Measurements from ENCODE around the gene CD48. TPM values are rescaled to one million over a fixed set of nuclear protein-coding genes. Genes with fewer than 3 reads are reported as not detected.

CD48 gene
- total and polyA plus RNA-seq, 2 donors (not counting 1 experiment from before 2014, with no cell fraction given), result 252 to 428 TPM

GRCh38 chr1:160646711-160647328 lies 64.8 kb downstream of the CD48 start, which contains the start of gene SLAMF1:
Gene SLAMF1 (minus strand): TSS chr1:160647044. CDS start chr1:160646945, 99 bp downstream.
- H3K4me1 ChIP-seq (ENCODE audit: control insufficient read depth in 2 of 2, insufficient read depth in 2 of 2, low read length in 2 of 2), result peaks cover 71 to 85% of the 10 kb centered on the region in 2 donors
- peaks cover 99% of the 10 kb centered on the region for H3K79me2 ChIP-seq (ENCODE audit: control insufficient read depth, insufficient read depth, low read length)
- Mint-ChIP-seq H3K27ac (peak within 1 kb of the TSS; percentile 91), H3K4me1 (peaks cover 88% of the 10 kb centered on the region), H3K27me3 (no peaks in the 10 kb centered on the region), H3K4me3 (peak within 1 kb of the TSS; percentile 93), H3K9me3 (ENCODE audit: insufficient read depth) (peaks cover 4% of the 10 kb centered on the region)
- peak within 1 kb of the TSS; percentile 56 to 86 (median 78) for H3K4me3 ChIP-seq (ENCODE audit: control extremely low read depth in 1 of 5, extremely low read depth in 1 of 5, insufficient read depth in 1 of 5, low read depth in 2 of 5, low read length in 4 of 5)
- H3K4me2 ChIP-seq (replicated peaks; ENCODE audit: low read depth, low read length, poor library complexity, severe bottlenecking), result peak within 1 kb of the TSS; percentile 79
- TF ChIP-seq EZH2 (IDR thresholded peaks at IDR 0.05; ENCODE audit: borderline replicate concordance, insufficient read depth, low read depth, low read length, poor library complexity, severe bottlenecking) (no peak), CTCF (IDR thresholded peaks at IDR 0.05) (no peak)
- H3K27ac ChIP-seq (ENCODE audit: low read length in 2 of 2), result peak within 1 kb of the TSS; percentile 73 to 93
- WGBS (ENCODE audit: insufficient coverage), result 11% methylated on average over 11 of the region's 11 CpGs
- peaks cover 0 to 8% of the 10 kb centered on the region in 2 experiments for H3K36me3 ChIP-seq (replicated peaks in 1 of 2; ENCODE audit: control extremely low read depth in 1 of 2, control insufficient read depth in 1 of 2, extremely low read depth in 1 of 2, insufficient read depth in 2 of 2, low read length in 1 of 2)
- DNase-seq (peak; percentile 72), ATAC-seq (ENCODE audit: low read depth) (peak; percentile 70)
- intact Hi-C loops (cut with micrococcal nuclease), result loop anchor here (1.0 to 2.0 kb wide), 3 partner anchors 9 to 64 kb away; partner anchors contain the start of gene CD48
- no peaks in the 10 kb centered on the region for H3K27me3 ChIP-seq (replicated peaks in 1 of 4; ENCODE audit: control extremely low read depth in 1 of 4, control insufficient read depth in 3 of 4, insufficient read depth in 4 of 4, low read length in 3 of 4)
- no peaks in the 10 kb centered on the region for H3K9me3 ChIP-seq (ENCODE audit: control extremely low read depth in 1 of 3, control insufficient read depth in 2 of 3, insufficient read depth in 1 of 3, low read length in 2 of 3)
- peak within 1 kb of the TSS; percentile 59 for H2AFZ ChIP-seq (ENCODE audit: insufficient read depth, low read depth, low read length, poor library complexity, severe bottlenecking)
- POLR2A ChIA-PET, result interaction anchor here (0.6 to 1.6 kb wide), 5 partner anchors 13 to 150 kb away, joined by 3 to 4 read pairs (median 3); partner anchors contain the start of gene LY9
- CTCF ChIA-PET, result interaction anchor here (0.7 to 3.3 kb wide), 15 partner anchors 11 to 519 kb away, joined by 3 to 35 read pairs (median 4); partner anchors contain the start of gene PPOX
- H3K9ac ChIP-seq (ENCODE audit: low read length), result peak within 1 kb of the TSS; percentile 76
- no peaks in the 10 kb centered on the region for H4K20me1 ChIP-seq (ENCODE audit: control insufficient read depth, insufficient read depth, low read length, poor library complexity, severe bottlenecking)

GRCh38 chr1:160646180-160646579 lies 65.4 kb downstream of the CD48 start:
- DNase-seq, result no peak
- Mint-ChIP-seq H3K4me3 (peak overlapping the region; percentile 93), H3K27me3 (no peaks in the 10 kb centered on the region), H3K9me3 (ENCODE audit: insufficient read depth) (peaks cover 4% of the 10 kb centered on the region), H3K4me1 (peaks cover 88% of the 10 kb centered on the region), H3K27ac (peak overlapping the region; percentile 91)
- ATAC-seq (ENCODE audit: low read depth), result no peak
- Histone ChIP-seq H3K9me3 (ENCODE audit: control extremely low read depth in 1 of 3, control insufficient read depth in 2 of 3, insufficient read depth in 1 of 3, low read length in 2 of 3) (no peaks in the 10 kb centered on the region), H3K4me2 (replicated peaks; ENCODE audit: low read depth, low read length, poor library complexity, severe bottlenecking) (peak overlapping the region; percentile 79), H3K36me3 (replicated peaks in 1 of 2; ENCODE audit: control extremely low read depth in 1 of 2, control insufficient read depth in 1 of 2, extremely low read depth in 1 of 2, insufficient read depth in 2 of 2, low read length in 1 of 2) (peaks cover 0 to 8% of the 10 kb centered on the region in 2 experiments), H3K4me1 (ENCODE audit: control insufficient read depth in 2 of 2, insufficient read depth in 2 of 2, low read length in 2 of 2) (peaks cover 71 to 85% of the 10 kb centered on the region in 2 donors), H4K20me1 (ENCODE audit: control insufficient read depth, insufficient read depth, low read length, poor library complexity, severe bottlenecking) (no peaks in the 10 kb centered on the region), H3K4me3 (ENCODE audit: control extremely low read depth in 1 of 5, extremely low read depth in 1 of 5, insufficient read depth in 1 of 5, low read depth in 2 of 5, low read length in 4 of 5) (peak overlapping the region; percentile 56 to 86 (median 78)), H3K27ac (ENCODE audit: low read length in 2 of 2) (peak overlapping the region; percentile 73 to 93), H3K9ac (ENCODE audit: low read length) (peak overlapping the region; percentile 76), H3K79me2 (ENCODE audit: control insufficient read depth, insufficient read depth, low read length) (peaks cover 99% of the 10 kb centered on the region), H3K27me3 (replicated peaks in 1 of 4; ENCODE audit: control extremely low read depth in 1 of 4, control insufficient read depth in 3 of 4, insufficient read depth in 4 of 4, low read length in 3 of 4) (no peaks in the 10 kb centered on the region), H2AFZ (ENCODE audit: insufficient read depth, low read depth, low read length, poor library complexity, severe bottlenecking) (peak overlapping the region; percentile 59)
- intact Hi-C loops (cut with micrococcal nuclease), result loop anchor here (2.0 kb wide), 2 partner anchors 29 to 65 kb away; partner anchors contain the start of gene CD48
- TF ChIP-seq EZH2 (IDR thresholded peaks at IDR 0.05; ENCODE audit: borderline replicate concordance, insufficient read depth, low read depth, low read length, poor library complexity, severe bottlenecking) (no peak), CTCF (IDR thresholded peaks at IDR 0.05) (no peak)
- CTCF ChIA-PET, result interaction anchor here (0.9 to 3.3 kb wide), 12 partner anchors 16 to 217 kb away, joined by 3 to 35 read pairs (median 4); no protein-coding TSS in a partner anchor
- POLR2A ChIA-PET, result interaction anchor here (0.5 to 1.2 kb wide), 3 partner anchors 28 to 110 kb away, joined by 3 to 4 read pairs (median 3); no protein-coding TSS in a partner anchor
- WGBS (ENCODE audit: insufficient coverage), result 86% methylated on average over 1 of the region's 1 CpG
